Endothelial cell of umbilical vein (primary cell): ENCODE measurements around the gene AIDA. TPM values are rescaled to one million over a fixed set of nuclear protein-coding genes. Genes with fewer than 3 reads are reported as not detected.

Experiments
- BruUV-seq: library from RNA; stranded (reverse); fragments of 400-500 nt; replicated peaks from 2 replicates; lab custom pipeline; 2021; lab: Mats Ljungman, UMichigan
- CTCF ChIA-PET: fragments of 300-600, 350-600 bp; sonication (Branson Sonifier 250); formaldehyde crosslinking; loops from one replicate; lab custom pipeline; 2021; ENCODE audit warnings: antibody characterized with exemption, inconsistent platforms; lab: Charles Lee
- POLR2A ChIA-PET: fragments of 300-600, 350-600 bp; sonication (Branson Sonifier 250); formaldehyde crosslinking; loops from one replicate; lab custom pipeline; 2021; ENCODE audit warnings: antibody characterized with exemption, inconsistent platforms; lab: Charles Lee
- DNase-seq: peaks from one replicate; pipeline ENCODE4 v3.0.0-alpha.2; 2011; ENCODE audit warnings: low read depth, low spot score
- FAIRE-seq: peaks from 2 replicates; lab custom pipeline; 2011; peaks lifted over from hg19 to GRCh38; lab: Jason Lieb, UNC
- H2AFZ ChIP-seq: 2 replicates; pipeline ENCODE4 v1.6.0; 2012; ENCODE audit warnings: low read depth, low read length, control low read depth, inconsistent platforms
- H3K27ac ChIP-seq: 2 replicates; pipeline ENCODE4 v1.5.1; 2011; ENCODE audit warnings: low read depth, mild to moderate bottlenecking, control low read depth, low read length, moderate library complexity; ENCODE audit not compliant: insufficient read depth
- H3K27me3 ChIP-seq, 2 experiments: 2 replicates each; pipeline versions ENCODE4 v1.6.0 to v1.6.1; 2011; ENCODE audit warnings: low read length in 2 of 2, mixed read lengths in 1 of 2; ENCODE audit not compliant: control insufficient read depth in 2 of 2, insufficient read depth in 2 of 2
- H3K36me3 ChIP-seq, 2 experiments: 2 replicates in 1 of 2; 3 replicates in 1 of 2; pipeline ENCODE4 v1.5.1; 2011; ENCODE audit warnings: low read length in 2 of 2, mild to moderate bottlenecking in 1 of 2, moderate library complexity in 1 of 2; ENCODE audit not compliant: control insufficient read depth in 2 of 2, insufficient read depth in 2 of 2; ENCODE audit errors: extremely low read depth in 1 of 2
- H3K4me1 ChIP-seq: 3 replicates; pipeline ENCODE4 v1.5.1; 2011; ENCODE audit warnings: mild to moderate bottlenecking, low read length; ENCODE audit not compliant: control insufficient read depth, insufficient read depth; ENCODE audit errors: extremely low read depth
- H3K4me2 ChIP-seq: 2 replicates; pipeline ENCODE4 v1.6.1; 2011; ENCODE audit warnings: low read length, control low read depth, mixed read lengths; ENCODE audit not compliant: insufficient read depth
- H3K4me3 ChIP-seq, 3 experiments: fragments of 200-600 bp in 1 of 3; sonication (generic), shearing (Covaris generic) in 1 of 3; replicated peaks in 1 of 3; 2 replicates each; pipeline ENCODE4 v1.5.1; 2011 to 2016; ENCODE audit warnings: control low read depth in 3 of 3, low read length in 3 of 3, mild to moderate bottlenecking in 2 of 3, inconsistent platforms in 1 of 3, low read depth in 1 of 3, moderate library complexity in 1 of 3; ENCODE audit not compliant: insufficient read depth in 1 of 3
- H3K79me2 ChIP-seq: 2 replicates; pipeline ENCODE4 v1.6.0; 2012; ENCODE audit warnings: low read length, inconsistent platforms; ENCODE audit not compliant: control insufficient read depth, insufficient read depth
- H3K9ac ChIP-seq: replicated peaks from 2 replicates; pipeline ENCODE3; 2011; ENCODE audit warnings: low read length, control low read depth; ENCODE audit not compliant: insufficient read depth; ENCODE audit errors: extremely low read depth
- H3K9me1 ChIP-seq: replicated peaks from 3 replicates; pipeline ENCODE4 v1.6.0; 2011; ENCODE audit warnings: mild to moderate bottlenecking, low read length; ENCODE audit not compliant: control insufficient read depth, insufficient read depth; ENCODE audit errors: extremely low read depth
- H3K9me3 ChIP-seq: replicated peaks from 2 replicates; pipeline ENCODE4 v1.5.1; 2012; ENCODE audit warnings: low read length, inconsistent platforms; ENCODE audit not compliant: control insufficient read depth, insufficient read depth
- H4K20me1 ChIP-seq: replicated peaks from 2 replicates; pipeline ENCODE3; 2011; ENCODE audit warnings: mild to moderate bottlenecking, low read length; ENCODE audit not compliant: control insufficient read depth, insufficient read depth; ENCODE audit errors: extremely low read depth
- EZH2 ChIP-seq: IDR thresholded peaks from 2 replicates; pipeline ENCODE4 v1.6.1; 2012; ENCODE audit warnings: borderline replicate concordance, low read depth, mild to moderate bottlenecking, moderate library complexity, low read length, inconsistent platforms; ENCODE audit not compliant: severe bottlenecking
- MYC ChIP-seq: IDR thresholded peaks from one replicate; pipeline ENCODE4 v1.6.1; 2011; ENCODE audit warnings: mild to moderate bottlenecking, low read depth, low read length
- POLR2A ChIP-seq: IDR thresholded peaks from 2 replicates; pipeline ENCODE4 v1.6.1; 2012; ENCODE audit warnings: low read depth, mild to moderate bottlenecking, control low read depth, low read length
- dilution Hi-C: fragments of 300-500 bp; cut with MboI; formaldehyde crosslinking; loops from one replicate; pipeline ENCODE4 v1.15.0; 2019; ENCODE audit warnings: low sequenced_read_pairs; ENCODE audit not compliant: extremely low pct_ligation_motif_present
- intact Hi-C: fragments of 100-400 bp; cut with micrococcal nuclease; formaldehyde crosslinking; loops from one replicate; pipeline ENCODE4 v1.10.0; 2022
- polyA plus RNA-seq, 4 experiments: library from polyadenylated mRNA; depleted of rRNA in 3 of 4; stranded (reverse) in 3 of 4; unstranded in 1 of 4; fragments of >200 nt; gene quantifications; 2 replicates each; pipeline versions ENCODE4 v1.2.1 to v1.2.3, GENCODE V29; 2011 to 2012; ENCODE audit warnings: missing spikeins in 1 of 4
- total RNA-seq: library from RNA; stranded (reverse); gene quantifications from 2 replicates; pipeline ENCODE4 v1.2.3, GENCODE V29; 2021
- TF ChIP-seq, protein P1 (sequence below): IDR thresholded peaks from 2 replicates; pipeline ENCODE4 v1.6.1; 2011; ENCODE audit not compliant: insufficient read depth, insufficient read length

Gene AIDA
- total and polyA plus RNA-seq, 2 donors (not counting 3 experiments of a cell fraction or from before 2014, with no cell fraction given), result 32.8 to 75.4 TPM

DNA sequence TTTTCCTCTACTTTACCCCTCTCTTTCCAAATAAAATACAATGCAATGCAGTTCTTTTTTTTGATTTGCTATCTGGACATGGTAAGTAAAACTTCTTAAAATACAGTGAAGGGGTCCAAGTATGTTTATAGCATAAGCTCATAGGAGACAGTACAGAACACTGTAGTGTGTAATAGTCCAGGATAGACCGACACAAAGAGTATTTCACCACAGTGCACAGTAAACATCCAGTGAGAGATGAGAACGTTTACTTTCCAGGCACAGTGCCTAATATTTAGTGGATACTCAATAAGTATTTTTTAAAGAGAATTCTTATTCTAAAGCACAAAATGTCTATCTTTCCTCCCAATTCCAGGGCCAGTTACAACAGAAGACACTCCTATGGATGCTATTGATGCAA is 79.5 kb downstream of the AIDA start:
- intact Hi-C loops (no loop called here), dilution Hi-C loops (no loop called here)
- CTCF ChIA-PET, result interaction anchor here (3.4 kb wide), 1 partner anchor 168 kb away, joined by 154 read pairs; no protein-coding TSS in a partner anchor
- H3K9me1 ChIP-seq, result no peaks in the 10 kb centered on the region
- FAIRE-seq (no peak), DNase-seq (no peak)
- TF ChIP-seq POLR2A, result no peak
- no peak for TF ChIP-seq MYC
- TF ChIP-seq, protein P1, sequence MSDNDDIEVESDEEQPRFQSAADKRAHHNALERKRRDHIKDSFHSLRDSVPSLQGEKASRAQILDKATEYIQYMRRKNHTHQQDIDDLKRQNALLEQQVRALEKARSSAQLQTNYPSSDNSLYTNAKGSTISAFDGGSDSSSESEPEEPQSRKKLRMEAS, result no peak
- TF ChIP-seq EZH2, result no peak
- H3K4me1 ChIP-seq, result no peaks in the 10 kb centered on the region
- no peaks in the 10 kb centered on the region for H3K79me2 ChIP-seq
- no peaks in the 10 kb centered on the region for H3K27me3 ChIP-seq
- peaks cover 9 to 12% of the 10 kb centered on the region in 2 experiments for H3K36me3 ChIP-seq
- H4K20me1 ChIP-seq, result no peaks in the 10 kb centered on the region
- no peak overlapping the region for H3K27ac ChIP-seq
- BruUV-seq, result no TSS peak
- no peak overlapping the region for H3K9ac ChIP-seq
- no peaks in the 10 kb centered on the region for H3K9me3 ChIP-seq
- no peak overlapping the region for H3K4me3 ChIP-seq
- H3K4me2 ChIP-seq, result no peak overlapping the region
- POLR2A ChIA-PET, result no interaction called here
- no peak overlapping the region for H2AFZ ChIP-seq

DNA sequence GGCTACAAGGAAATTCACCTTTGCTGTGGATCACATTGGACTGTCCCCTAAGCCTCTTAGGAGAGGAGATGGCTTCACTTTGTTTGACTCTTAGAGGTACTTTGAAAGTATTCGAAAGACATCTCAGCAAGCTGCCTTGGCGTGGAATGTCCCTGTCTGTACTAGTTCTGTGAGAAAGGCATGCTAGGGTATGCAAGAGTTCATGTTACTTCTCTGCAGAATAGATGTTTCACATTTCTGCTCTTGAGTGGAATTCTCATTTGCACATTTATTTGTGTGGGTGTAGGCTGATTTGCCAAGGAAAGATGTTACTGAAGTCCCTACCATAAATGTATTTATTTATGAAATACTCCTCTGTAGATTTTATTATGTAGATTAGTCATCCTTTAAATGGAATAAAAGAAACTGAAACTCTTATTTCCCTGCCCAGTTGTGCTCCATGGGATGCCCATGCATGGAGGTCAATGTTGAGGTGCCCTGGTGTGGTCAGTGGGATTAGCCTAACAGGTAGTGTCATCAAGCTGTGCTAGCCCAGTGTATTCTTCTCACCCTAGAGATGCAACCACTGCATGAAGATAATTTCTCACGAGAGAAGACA is 80.6 kb downstream of the AIDA start:
- dilution Hi-C loops (no loop called here), intact Hi-C loops (no loop called here)
- no peak overlapping the region for H3K4me3 ChIP-seq
- H3K4me1 ChIP-seq, result peaks cover 3% of the 10 kb centered on the region
- TF ChIP-seq POLR2A, result no peak
- no peaks in the 10 kb centered on the region for H4K20me1 ChIP-seq
- H3K4me2 ChIP-seq, result no peak overlapping the region
- no peak overlapping the region for H3K9ac ChIP-seq
- no peaks in the 10 kb centered on the region for H3K9me3 ChIP-seq
- DNase-seq, result no peak
- ChIA-PET POLR2A (no interaction called here), CTCF (interaction anchor here (3.4 kb wide), 1 partner anchor 167 kb away, joined by 154 read pairs; no protein-coding TSS in a partner anchor)
- no peak overlapping the region for H3K27ac ChIP-seq
- no peak for FAIRE-seq
- no peaks in the 10 kb centered on the region for H3K9me1 ChIP-seq
- no peaks in the 10 kb centered on the region for H3K27me3 ChIP-seq
- H2AFZ ChIP-seq, result no peak overlapping the region
- no TSS peak for BruUV-seq
- no peaks in the 10 kb centered on the region for H3K79me2 ChIP-seq
- peaks cover 9 to 13% of the 10 kb centered on the region in 2 experiments for H3K36me3 ChIP-seq
